GM12873 (cell line): ENCODE results near the gene PTPN1.

Experiments used
- CTCF ChIP-seq: IDR thresholded peaks from 2 replicates; pipeline ENCODE4 v1.5.1; 2012; ENCODE audit warnings: low read depth, mild to moderate bottlenecking, moderate library complexity, low read length, control low read depth; ENCODE audit not compliant: insufficient read depth; ENCODE audit errors: missing control alignments

PTPN1 gene

GRCh38 chr20:50528804-50529351 lies 18.7 kb downstream of the PTPN1 start:
- no peak for TF ChIP-seq CTCF

DNA sequence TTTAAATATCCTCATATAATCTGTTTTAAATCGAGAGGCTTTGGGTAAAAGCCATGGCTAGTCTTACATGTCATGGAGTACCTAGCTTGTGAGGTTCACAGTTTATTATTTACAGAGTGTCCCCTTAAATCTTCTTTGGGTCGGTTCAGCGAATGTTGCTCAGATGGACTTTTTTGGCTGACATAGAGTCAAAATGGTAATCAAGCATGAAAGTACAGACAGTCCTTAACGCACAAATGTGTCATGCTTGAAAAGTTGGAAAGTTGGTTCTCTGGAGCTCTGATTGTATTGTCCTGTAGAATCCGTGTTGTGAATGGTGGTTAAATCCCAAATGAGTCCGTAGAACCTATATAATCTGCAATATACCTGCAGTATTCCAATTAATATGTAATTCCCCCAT lies 22.0 kb downstream of the PTPN1 start:
- no peak for TF ChIP-seq CTCF

DNA sequence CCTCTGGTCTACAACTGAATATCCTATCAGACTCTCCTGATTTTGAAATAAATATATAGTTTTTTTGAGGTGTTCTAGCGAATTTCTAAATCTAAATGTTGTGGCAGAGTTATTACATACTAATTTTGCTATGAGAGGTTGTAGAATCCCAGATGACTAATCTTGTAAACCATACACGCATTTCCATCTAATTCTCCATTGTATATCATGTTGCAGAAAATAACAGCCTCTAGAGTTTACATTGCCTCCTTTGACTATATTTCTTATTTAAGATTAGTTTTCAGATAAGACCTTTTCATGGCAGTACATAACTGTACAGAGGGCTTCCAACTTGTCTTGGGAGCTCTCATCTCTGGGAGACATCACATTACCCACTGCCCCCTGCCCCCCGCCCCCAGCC lies 22.9 kb downstream of the PTPN1 start:
- no peak for TF ChIP-seq CTCF

DNA sequence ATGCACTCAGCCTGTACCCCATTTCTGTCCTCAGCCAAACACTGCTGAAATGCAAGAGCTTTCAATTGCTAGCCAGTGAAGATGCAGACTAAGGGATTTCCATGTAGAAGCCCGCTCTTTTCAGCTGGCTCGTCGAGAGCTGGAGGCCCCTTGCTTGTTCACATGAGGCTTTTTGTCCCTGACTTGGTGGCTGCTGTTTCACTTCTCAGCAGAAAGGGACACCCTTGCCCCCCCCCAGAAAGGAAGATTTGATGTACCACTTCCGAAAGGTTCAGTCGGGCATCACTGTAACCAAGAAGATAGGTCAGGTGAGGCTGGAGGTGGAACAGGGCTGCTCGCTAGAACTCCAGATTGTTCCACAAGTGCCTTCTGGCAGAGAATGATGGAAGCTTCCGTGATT lies 23.3 kb downstream of the PTPN1 start:
- TF ChIP-seq CTCF, result no peak

DNA sequence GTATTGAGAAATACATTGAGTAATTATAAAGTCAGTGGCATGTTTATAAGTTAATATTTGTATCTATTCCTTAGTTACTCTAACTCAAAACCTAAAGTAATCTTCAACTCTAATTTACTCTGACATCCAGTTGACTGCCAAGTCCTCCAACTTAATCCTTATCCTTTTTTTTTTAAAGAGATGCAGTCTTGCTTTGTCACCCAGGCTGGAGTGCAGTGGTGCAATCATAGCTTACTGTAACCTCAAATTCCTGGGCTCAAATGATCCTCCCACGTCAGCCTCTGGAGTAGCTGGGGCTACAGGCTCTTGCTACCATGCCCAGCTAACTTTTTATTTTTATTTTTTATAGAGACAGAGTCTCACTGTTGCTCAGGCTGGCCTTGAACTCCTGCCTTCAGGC lies 24.4 kb downstream of the PTPN1 start:
- no peak for TF ChIP-seq CTCF

DNA sequence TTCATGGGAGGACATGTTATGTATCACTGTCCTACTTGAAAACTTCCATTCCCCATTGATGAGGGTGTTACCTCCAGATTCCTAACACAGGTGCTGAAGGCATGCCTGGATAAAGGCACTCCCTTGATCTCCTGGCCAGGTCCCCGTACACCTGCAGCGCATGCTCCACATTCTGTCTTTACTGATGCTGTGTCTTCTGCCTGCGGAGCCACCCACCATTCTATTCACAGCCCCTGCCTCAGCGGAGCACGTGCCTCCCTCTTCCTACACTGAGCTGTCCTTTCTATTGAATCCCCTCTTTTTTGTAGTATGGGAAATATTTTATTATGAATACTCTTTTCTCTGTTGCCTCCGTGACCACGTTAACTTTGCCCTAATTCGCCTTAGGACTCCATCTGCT lies 25.0 kb downstream of the PTPN1 start:
- no peak for TF ChIP-seq CTCF

DNA sequence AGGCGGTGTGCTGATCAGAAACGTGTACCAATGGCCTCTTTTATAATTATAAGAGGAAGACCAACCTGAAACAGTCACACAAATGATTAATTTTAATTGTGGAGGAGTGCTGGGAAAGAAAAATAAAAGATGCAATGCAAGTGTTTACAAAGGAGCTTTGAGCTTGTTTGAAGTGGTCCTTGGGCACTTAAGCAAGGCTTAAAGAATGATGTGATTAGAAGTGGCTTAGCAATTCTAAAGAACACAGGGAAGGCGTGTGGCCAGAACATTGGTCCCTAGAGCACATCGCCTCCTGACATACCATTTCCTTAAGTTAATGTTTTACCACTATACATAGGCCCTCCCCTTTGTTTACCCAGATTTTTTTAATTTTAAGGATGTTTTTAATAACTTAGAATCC lies 26.1 kb downstream of the PTPN1 start:
- TF ChIP-seq CTCF, result no peak
